PFSK-1 (cell line): ENCODE data around the gene RBM17.

Experiments
- POLR2AphosphoS5 ChIP-seq: IDR thresholded peaks from 2 replicates; pipeline ENCODE4 v1.6.1; 2012; ENCODE audit warnings: low read depth, mild to moderate bottlenecking, control low read depth, low read length, moderate library complexity
- REST ChIP-seq, 2 experiments: IDR thresholded peaks; 2 replicates each; pipeline versions ENCODE4 v1.6.1 to v1.8.0; 2011 to 2012; ENCODE audit warnings: low read depth in 2 of 2, low read length in 2 of 2, control low read depth in 1 of 2, inconsistent platforms in 1 of 2, mild to moderate bottlenecking in 1 of 2, moderate library complexity in 1 of 2; ENCODE audit not compliant: insufficient read depth in 1 of 2
- SIN3A ChIP-seq: IDR thresholded peaks from 2 replicates; pipeline ENCODE4 v1.6.1; 2012; ENCODE audit warnings: mild to moderate bottlenecking, low read length, moderate library complexity, borderline replicate concordance; ENCODE audit not compliant: insufficient read depth
- TAF1 ChIP-seq: IDR thresholded peaks from 2 replicates; pipeline ENCODE4 v1.6.1; 2012; ENCODE audit warnings: low read length, control low read depth, borderline replicate concordance; ENCODE audit not compliant: insufficient read depth

- no peak for TF ChIP-seq TAF1
- no peak for TF ChIP-seq POLR2AphosphoS5
- TF ChIP-seq REST (IDR thresholded peaks at IDR 0.05; ENCODE audit: insufficient read depth in 1 of 2, low read depth in 2 of 2, low read length in 2 of 2), result no peak
- TF ChIP-seq SIN3A, result no peak
These were observed 5.0 kb upstream of the RBM17 start for GRCh38 chr10:6083523-6084475.
